GM21526 (cell line): ENCODE results near the gene KRT35.

ENCODE experiments used
- ATAC-seq: cut with Tn5 transposase; IDR thresholded peaks from one replicate; pipeline ENCODE4 v1.9.1; 2021; ENCODE audit warnings: moderate library complexity; ENCODE audit not compliant: unreplicated experiment, low FRiP score

KRT35 gene

GRCh38 chr17:41490000-41490990, 9.3 kb upstream of the KRT35 start:
- no peak for ATAC-seq

GRCh38 chr17:41489531-41489930, 8.6 kb upstream of the KRT35 start, which contains the start of gene KRT36:
Gene KRT36, minus strand, starts transcription at chr17:41489910. Its CDS starts 46 bp downstream, at chr17:41489864.
- ATAC-seq, result no peak

- no peak for ATAC-seq
Measured at GRCh38 chr17:41486809-41487530, 6.0 kb upstream of the KRT35 start.

GRCh38 chr17:41486316-41486715, 5.4 kb upstream of the KRT35 start:
- ATAC-seq, result no peak

GRCh38 chr17:41484920-41485904, 4.3 kb upstream of the KRT35 start:
- ATAC-seq, result no peak

GRCh38 chr17:41483991-41484826, 3.3 kb upstream of the KRT35 start:
- ATAC-seq, result no peak

- no peak for ATAC-seq
Measured at GRCh38 chr17:41483531-41483930, 2.6 kb upstream of the KRT35 start.

- no peak for ATAC-seq
Measured at GRCh38 chr17:41480581-41480980, 370 bp downstream of the KRT35 start.

GRCh38 chr17:41480136-41480535, 815 bp downstream of the KRT35 start:
- ATAC-seq, result no peak

- no peak for ATAC-seq
Measured at GRCh38 chr17:41478237-41478636, 2.7 kb downstream of the KRT35 start.

GRCh38 chr17:41476866-41477815, 3.8 kb downstream of the KRT35 start:
- ATAC-seq, result no peak

GRCh38 chr17:41475421-41475820, 5.5 kb downstream of the KRT35 start:
- ATAC-seq, result no peak

GRCh38 chr17:41474863-41475262, 6.1 kb downstream of the KRT35 start:
- ATAC-seq, result no peak

- ATAC-seq, result no peak
Measured at GRCh38 chr17:41468346-41468745, 12.6 kb downstream of the KRT35 start.

GRCh38 chr17:41467561-41467960, 13.4 kb downstream of the KRT35 start:
- no peak for ATAC-seq

GRCh38 chr17:41466988-41467387, 14.0 kb downstream of the KRT35 start, which contains the start of gene KRT32:
Gene KRT32, minus strand, starts transcription at chr17:41467386. Its CDS starts 61 bp downstream, at chr17:41467325.
- ATAC-seq, result no peak

GRCh38 chr17:41464682-41465081, 16.3 kb downstream of the KRT35 start:
- ATAC-seq, result no peak

- ATAC-seq, result no peak
Measured at GRCh38 chr17:41464173-41464572, 16.8 kb downstream of the KRT35 start.
